Heart left ventricle (tissue), 16 donors: ENCODE measurements around the gene HNF1A. TPM values are rescaled to one million over a fixed set of nuclear protein-coding genes. Genes with fewer than 3 reads are reported as not detected.

Source experiments
- ATAC-seq, 4 donors: fragments of 200-7000 bp; cut with Tn5 transposase; one replicate each; pipeline ENCODE4 v1.9.1; 2020 to 2022; ENCODE audit warnings: moderate library complexity in 4 of 4, mild to moderate bottlenecking in 3 of 4, moderate number of reproducible peaks in 1 of 4
- DNase-seq, 5 donors: peaks; one replicate each; pipeline ENCODE4 v3.0.0-alpha.2; 2020
- H3K27ac ChIP-seq, 12 donors: fragments of 200-600 bp; sonication (generic) in 4 of 12; one replicate each; pipeline versions ENCODE4 v1.5.0 to v1.8.0; 2016 to 2022; ENCODE audit warnings: mild to moderate bottlenecking in 2 of 12
- H3K27me3 ChIP-seq, 9 donors: fragments of 200-600 bp; sonication (generic) in 2 of 9; one replicate each; pipeline versions ENCODE4 v1.5.1 to v1.8.0; 2016 to 2022; ENCODE audit warnings: mild to moderate bottlenecking in 3 of 9
- H3K36me3 ChIP-seq, 9 donors: fragments of 200-600 bp; sonication (generic) in 2 of 9; one replicate each; pipeline versions ENCODE4 v1.5.0 to v1.8.0; 2018 to 2022; ENCODE audit warnings: mild to moderate bottlenecking in 2 of 9
- H3K4me1 ChIP-seq, 12 donors: fragments of 200-600 bp; sonication (generic) in 4 of 12; one replicate each; pipeline versions ENCODE4 v1.5.0 to v1.8.0; 2016 to 2022; ENCODE audit warnings: mild to moderate bottlenecking in 3 of 12
- H3K4me3 ChIP-seq, 12 donors: fragments of 200-600 bp; sonication (generic) in 4 of 12; one replicate each; pipeline versions ENCODE4 v1.5.0 to v1.8.0; 2017 to 2022; ENCODE audit warnings: mild to moderate bottlenecking in 9 of 12, moderate library complexity in 4 of 12
- H3K9me3 ChIP-seq, 12 donors: fragments of 200-600 bp; sonication (generic) in 4 of 12; one replicate each; pipeline versions ENCODE4 v1.5.0 to v1.8.0; 2016 to 2022; ENCODE audit warnings: mild to moderate bottlenecking in 1 of 12
- POLR2A ChIP-seq, 2 donors: fragments of 450-650 bp; IDR thresholded peaks; one replicate each; pipeline ENCODE4 v1.6.1; 2017; ENCODE audit warnings: antibody characterized with exemption in 2 of 2, mild to moderate bottlenecking in 2 of 2, moderate library complexity in 2 of 2
- WGBS, 4 donors: extraction: QIAGEN DNeasy Blood & Tissue Kit in 2 of 4; methylation state at CpG; one replicate each; pipeline versions ENCODE4 v1.1.5 to v1.1.7; 2013 to 2018; 5-methylcytosine and 5-hydroxymethylcytosine counted together
- intact Hi-C, 10 donors: fragments of 100-400 bp; cut with DNase I; formaldehyde crosslinking; loops; one replicate each; pipeline versions ENCODE4 v1.11.1 to v1.14.2; 2022
- polyA plus RNA-seq, 2 donors: library from polyadenylated mRNA; stranded (reverse); fragments of 200-250 nt; gene quantifications; one replicate each; pipeline ENCODE4 v1.2.3, GENCODE V29; 2013
- total RNA-seq, 9 donors: library from RNA; depleted of rRNA in 2 of 9; stranded (reverse); fragments of >200 nt in 2 of 9; fragmentation: NEBNext Ultra II Directional in 3 of 9; extraction: Animal tissue kit (Norgen Biotek cat#: 25700) in 3 of 9; gene quantifications; one replicate each; pipeline versions ENCODE4 v1.1.0 to v1.2.4, GENCODE V29; 2016 to 2023
- TF ChIP-seq, protein P1 (sequence below), 12 donors: fragments of 200-600 bp; sonication (generic) in 4 of 12; IDR thresholded peaks; one replicate each; pipeline versions ENCODE4 v1.5.0 to v1.8.0; 2018 to 2022; ENCODE audit warnings: antibody characterized with exemption in 12 of 12, mild to moderate bottlenecking in 5 of 12
- donor health status: ischemic (EF 13 %, LVEDD 7.1; RV severe dilation, severe dysfunction).
- donor health status: healthy with polysubstance abuse.
- donor health status: DM: no; HTN: yes; CAD: no.
- donor health status: DM: no; HTN: no; CAD: no.
- donor health status: ischemic (EF 25% LVEDD 6.9; RV normal size, moderate dysfunction).
- donor health status: ischemic (EF 25% LVEDD 5.7; RV mildly dilated, moderate dysfunction).
- donor health status: healthy.
- donor health status: DM: yes; HTN: yes; CAD: no.
- donor health status: ischemic (EF 35%, LVEDD 5.7; RV mildly dilated, moderate dysfunction).
- donor health status: nonischemic (EF 11% LVEDD 7.7; RV severe dilation, severe dysfunction).
- donor health status: DM: yes; HTN: yes; CAD: no.
- donor health status: PGD.
- donor health status: ischemic (EF 29% LVEDD 5.4; RV normal size, mild dysfunction).
- donor health status: nonischemic (EF 23%, LVEDD 6.1; RV moderate dilation, normal function).

The HNF1A gene
- total and polyA plus RNA-seq, 11 donors: 0.03 TPM; not detected in 10

DNA sequence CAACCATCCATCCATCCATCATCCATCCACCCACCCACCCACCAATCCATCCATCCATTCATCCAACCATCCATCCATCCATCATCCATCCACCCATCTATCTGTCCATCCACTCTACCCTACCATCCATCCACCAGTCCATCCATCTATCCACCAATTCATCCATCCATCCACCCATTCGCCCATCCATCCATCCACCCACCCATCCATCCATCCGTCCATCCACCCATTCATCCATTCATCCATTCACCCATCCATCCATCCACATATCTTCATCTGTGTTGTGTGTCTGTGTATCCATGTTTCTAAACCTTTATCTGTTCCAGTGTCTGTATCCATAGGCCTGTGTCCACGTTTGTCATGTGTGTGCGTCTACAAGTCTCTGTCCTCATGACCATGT lies 9.9 kb downstream of the HNF1A start:
- Histone ChIP-seq H3K36me3 (no peaks in the 10 kb centered on the region), H3K27me3 (no peaks in the 10 kb centered on the region), H3K27ac (no peak overlapping the region), H3K4me3 (no peak overlapping the region), H3K4me1 (no peaks in the 10 kb centered on the region), H3K9me3 (no peaks in the 10 kb centered on the region)
- ATAC-seq (no peak), DNase-seq (no peak)
- 82 to 86% (median 85%) methylated on average over 4 of the region's 4 CpGs for WGBS, 4 donors
- TF ChIP-seq, protein P1, sequence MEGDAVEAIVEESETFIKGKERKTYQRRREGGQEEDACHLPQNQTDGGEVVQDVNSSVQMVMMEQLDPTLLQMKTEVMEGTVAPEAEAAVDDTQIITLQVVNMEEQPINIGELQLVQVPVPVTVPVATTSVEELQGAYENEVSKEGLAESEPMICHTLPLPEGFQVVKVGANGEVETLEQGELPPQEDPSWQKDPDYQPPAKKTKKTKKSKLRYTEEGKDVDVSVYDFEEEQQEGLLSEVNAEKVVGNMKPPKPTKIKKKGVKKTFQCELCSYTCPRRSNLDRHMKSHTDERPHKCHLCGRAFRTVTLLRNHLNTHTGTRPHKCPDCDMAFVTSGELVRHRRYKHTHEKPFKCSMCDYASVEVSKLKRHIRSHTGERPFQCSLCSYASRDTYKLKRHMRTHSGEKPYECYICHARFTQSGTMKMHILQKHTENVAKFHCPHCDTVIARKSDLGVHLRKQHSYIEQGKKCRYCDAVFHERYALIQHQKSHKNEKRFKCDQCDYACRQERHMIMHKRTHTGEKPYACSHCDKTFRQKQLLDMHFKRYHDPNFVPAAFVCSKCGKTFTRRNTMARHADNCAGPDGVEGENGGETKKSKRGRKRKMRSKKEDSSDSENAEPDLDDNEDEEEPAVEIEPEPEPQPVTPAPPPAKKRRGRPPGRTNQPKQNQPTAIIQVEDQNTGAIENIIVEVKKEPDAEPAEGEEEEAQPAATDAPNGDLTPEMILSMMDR (IDR thresholded peaks at IDR 0.05): no peak
- TF ChIP-seq POLR2A (IDR thresholded peaks at IDR 0.05): no peak
- intact Hi-C loops: no loop called here

DNA sequence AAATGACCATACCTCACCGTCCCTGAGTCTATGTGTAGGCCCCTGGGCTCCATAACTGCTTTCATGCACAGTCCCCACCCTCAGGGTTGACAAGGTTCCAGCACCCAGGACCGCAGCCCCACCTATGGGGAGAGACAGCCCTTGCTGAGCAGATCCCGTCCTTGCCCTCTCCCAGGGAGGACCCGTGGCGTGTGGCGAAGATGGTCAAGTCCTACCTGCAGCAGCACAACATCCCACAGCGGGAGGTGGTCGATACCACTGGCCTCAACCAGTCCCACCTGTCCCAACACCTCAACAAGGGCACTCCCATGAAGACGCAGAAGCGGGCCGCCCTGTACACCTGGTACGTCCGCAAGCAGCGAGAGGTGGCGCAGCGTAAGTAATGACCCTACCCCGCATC lies 10.3 kb downstream of the HNF1A start:
- Histone ChIP-seq H3K27me3 (no peaks in the 10 kb centered on the region), H3K27ac (no peak overlapping the region), H3K36me3 (no peaks in the 10 kb centered on the region), H3K9me3 (no peaks in the 10 kb centered on the region), H3K4me1 (no peaks in the 10 kb centered on the region), H3K4me3 (no peak overlapping the region)
- TF ChIP-seq POLR2A (IDR thresholded peaks at IDR 0.05): no peak
- TF ChIP-seq, protein P1 (IDR thresholded peaks at IDR 0.05): no peak
- 89 to 96% (median 91%) methylated on average over 17 of the region's 17 CpGs for WGBS, 4 donors
- intact Hi-C loops: no loop called here
- DNase-seq (no peak), ATAC-seq (no peak)

DNA sequence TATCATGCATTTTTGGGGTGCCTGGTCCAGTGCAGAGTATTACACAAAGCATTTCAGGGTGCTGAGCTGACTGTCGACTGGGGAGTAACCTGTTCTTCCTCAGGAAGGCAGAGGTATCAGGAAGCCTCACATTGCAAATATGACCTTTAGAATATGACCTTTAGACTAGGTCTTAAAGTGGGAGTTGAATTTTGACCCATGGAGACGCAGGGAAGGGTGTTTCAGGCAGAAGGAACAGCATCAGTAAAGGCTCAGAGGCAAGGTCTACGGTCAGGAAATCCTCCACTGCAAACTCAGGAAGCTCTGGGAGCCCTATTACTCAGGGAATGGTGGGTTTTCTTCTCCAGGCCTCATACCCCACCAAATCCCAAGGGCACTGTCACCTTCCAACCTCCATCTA lies 11.3 kb downstream of the HNF1A start:
- no peaks in the 10 kb centered on the region for H3K9me3 ChIP-seq
- TF ChIP-seq POLR2A (IDR thresholded peaks at IDR 0.05): no peak
- TF ChIP-seq, protein P1 (IDR thresholded peaks at IDR 0.05): no peak
- no peak overlapping the region for H3K4me3 ChIP-seq
- no peak overlapping the region for H3K27ac ChIP-seq
- H3K27me3 ChIP-seq: no peaks in the 10 kb centered on the region
- 73 to 86% (median 82%) methylated on average over 3 of the region's 3 CpGs for WGBS, 4 donors
- DNase-seq (no peak), ATAC-seq (no peak)
- H3K36me3 ChIP-seq: no peaks in the 10 kb centered on the region
- no peaks in the 10 kb centered on the region for H3K4me1 ChIP-seq
- intact Hi-C loops: no loop called here

DNA sequence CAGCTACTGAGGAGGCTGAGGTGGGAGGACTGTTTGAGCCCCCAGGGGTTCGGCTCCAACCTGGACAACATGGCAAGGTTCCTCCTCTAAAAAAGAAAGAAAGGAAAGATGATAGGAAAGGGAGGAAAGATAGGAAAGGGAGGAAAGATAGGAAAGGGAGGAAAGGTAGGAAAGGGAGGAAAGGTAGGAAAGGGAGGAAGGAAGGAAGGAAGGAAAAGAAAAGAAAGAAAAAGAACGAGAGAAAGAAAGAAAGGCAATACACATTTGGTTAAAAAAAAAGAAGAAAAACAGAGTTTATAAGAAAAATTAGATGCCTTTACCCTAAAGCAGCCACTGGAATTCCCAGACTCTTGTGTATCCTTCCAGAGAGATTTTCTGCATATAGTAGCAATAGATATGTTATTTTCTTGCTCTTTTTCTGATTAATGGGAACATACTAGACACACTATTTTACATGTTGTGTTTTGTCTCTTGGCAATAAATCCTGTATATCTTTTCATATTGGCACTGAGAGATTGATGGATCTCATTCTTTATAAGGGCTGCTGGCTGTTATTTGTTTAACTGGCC lies 12.2 kb downstream of the HNF1A start:
- Histone ChIP-seq H3K27ac (no peak overlapping the region), H3K36me3 (no peaks in the 10 kb centered on the region), H3K27me3 (no peaks in the 10 kb centered on the region), H3K4me3 (no peak overlapping the region), H3K9me3 (no peaks in the 10 kb centered on the region), H3K4me1 (no peaks in the 10 kb centered on the region)
- no peak for ATAC-seq
- no peak for DNase-seq
- WGBS, 4 donors: 62 to 71% (median 66%) methylated on average over 2 of the region's 2 CpGs
- no peak for TF ChIP-seq POLR2A (IDR thresholded peaks at IDR 0.05)
- TF ChIP-seq, protein P1 (IDR thresholded peaks at IDR 0.05): no peak
- intact Hi-C loops: no loop called here
